Hypothalamus (tissue), 51 donors: ENCODE measurements around the gene IREB2.
"Not testable (repeated sequence)": the region's sequence is repeated elsewhere in the genome, so short reads cannot be mapped to it uniquely, and the experiment has no call there.

ENCODE experiments used
- DNase-seq, 51 donors: peaks; one replicate each; lab custom pipeline; 2025; lab: John Stamatoyannopoulos, UW

Gene IREB2, protein sequence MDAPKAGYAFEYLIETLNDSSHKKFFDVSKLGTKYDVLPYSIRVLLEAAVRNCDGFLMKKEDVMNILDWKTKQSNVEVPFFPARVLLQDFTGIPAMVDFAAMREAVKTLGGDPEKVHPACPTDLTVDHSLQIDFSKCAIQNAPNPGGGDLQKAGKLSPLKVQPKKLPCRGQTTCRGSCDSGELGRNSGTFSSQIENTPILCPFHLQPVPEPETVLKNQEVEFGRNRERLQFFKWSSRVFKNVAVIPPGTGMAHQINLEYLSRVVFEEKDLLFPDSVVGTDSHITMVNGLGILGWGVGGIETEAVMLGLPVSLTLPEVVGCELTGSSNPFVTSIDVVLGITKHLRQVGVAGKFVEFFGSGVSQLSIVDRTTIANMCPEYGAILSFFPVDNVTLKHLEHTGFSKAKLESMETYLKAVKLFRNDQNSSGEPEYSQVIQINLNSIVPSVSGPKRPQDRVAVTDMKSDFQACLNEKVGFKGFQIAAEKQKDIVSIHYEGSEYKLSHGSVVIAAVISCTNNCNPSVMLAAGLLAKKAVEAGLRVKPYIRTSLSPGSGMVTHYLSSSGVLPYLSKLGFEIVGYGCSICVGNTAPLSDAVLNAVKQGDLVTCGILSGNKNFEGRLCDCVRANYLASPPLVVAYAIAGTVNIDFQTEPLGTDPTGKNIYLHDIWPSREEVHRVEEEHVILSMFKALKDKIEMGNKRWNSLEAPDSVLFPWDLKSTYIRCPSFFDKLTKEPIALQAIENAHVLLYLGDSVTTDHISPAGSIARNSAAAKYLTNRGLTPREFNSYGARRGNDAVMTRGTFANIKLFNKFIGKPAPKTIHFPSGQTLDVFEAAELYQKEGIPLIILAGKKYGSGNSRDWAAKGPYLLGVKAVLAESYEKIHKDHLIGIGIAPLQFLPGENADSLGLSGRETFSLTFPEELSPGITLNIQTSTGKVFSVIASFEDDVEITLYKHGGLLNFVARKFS

DNA sequence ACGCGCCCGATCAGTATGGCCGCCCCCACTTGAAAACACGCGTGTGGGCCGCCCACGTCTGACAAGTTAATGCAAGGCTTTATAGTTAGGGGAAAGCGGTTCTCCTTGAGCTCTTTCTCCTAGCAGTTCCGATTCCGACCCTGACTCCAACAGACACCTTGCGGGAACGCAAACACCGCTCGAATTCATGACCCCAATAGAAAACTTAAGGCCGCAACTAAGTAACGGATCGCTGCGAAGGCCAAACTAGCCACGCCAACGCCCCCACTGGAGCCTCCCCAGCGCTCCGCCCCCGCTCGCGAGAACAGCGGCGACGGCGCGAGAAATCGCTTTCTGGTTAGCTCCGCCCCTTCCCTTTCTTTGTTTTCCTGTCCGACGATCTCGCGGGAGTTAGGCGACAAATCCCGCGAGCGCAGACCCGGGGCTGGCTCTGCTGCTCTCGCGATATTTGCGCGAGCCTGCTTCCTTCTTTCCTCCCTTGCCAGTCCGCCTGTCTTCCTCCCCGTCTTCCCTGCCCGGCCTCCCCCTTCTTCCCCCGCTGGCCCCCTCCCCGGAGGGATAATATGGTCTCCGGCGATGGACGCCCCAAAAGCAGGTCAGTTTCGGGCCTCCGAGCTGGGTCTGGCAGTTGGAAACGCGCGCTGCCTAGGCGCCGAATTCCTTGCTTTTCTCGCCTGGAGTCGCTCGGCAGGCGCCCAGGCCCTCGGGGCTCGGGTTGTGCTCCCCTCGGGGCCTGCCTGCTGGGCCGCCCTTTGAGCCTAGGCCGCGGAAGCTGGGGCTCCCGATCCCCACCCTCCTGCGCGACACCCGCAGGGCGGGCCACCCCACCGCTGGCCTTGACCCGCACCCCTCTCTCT is at the start of gene IREB2:
Gene IREB2 (plus strand): TSS at position 455 of the 857 bp plus-strand sequence. CDS start 122 bp downstream, at position 577.
- peak; percentile 64 to 99 (median 96) for DNase-seq

DNA sequence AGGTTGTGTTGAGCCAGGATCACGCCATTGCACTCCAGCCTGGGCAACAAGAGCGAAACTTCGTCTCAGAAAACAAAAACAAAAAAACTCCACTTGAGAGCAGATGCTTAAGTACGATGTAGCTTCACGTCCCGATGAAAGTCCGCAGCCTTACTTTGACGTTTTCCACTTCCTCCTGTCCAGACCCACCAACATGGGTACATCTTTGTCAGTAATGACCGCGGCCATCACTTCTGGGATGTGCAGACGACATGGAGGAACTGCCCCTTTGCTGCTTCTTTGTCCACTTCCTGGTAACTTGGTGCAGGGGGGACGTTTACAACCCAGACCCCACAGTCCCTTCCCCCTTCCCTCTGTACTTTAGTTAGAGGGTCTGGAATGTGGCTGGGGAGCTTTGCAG is 49.2 kb upstream of the IREB2 start:
- no peak for DNase-seq

DNA sequence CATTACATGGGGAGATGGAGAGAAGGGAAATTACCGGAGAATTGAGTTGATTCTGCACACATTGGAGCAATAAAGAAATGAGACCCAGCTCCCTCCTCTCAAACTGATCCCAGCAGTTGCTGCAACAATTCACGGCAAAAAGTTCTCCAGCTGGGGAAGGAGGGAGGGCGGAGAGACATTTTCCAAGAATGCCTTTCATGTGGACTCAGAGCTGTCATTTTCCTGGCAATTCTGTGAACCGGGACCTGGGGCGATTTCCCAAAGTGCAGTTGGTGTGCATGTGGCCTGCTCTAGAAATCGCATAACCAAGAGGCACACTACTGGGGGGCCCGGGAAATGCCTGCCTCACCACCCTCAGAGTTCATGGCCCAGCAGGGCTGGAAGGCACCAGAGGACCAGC is 48.7 kb upstream of the IREB2 start:
- DNase-seq: no peak

DNA sequence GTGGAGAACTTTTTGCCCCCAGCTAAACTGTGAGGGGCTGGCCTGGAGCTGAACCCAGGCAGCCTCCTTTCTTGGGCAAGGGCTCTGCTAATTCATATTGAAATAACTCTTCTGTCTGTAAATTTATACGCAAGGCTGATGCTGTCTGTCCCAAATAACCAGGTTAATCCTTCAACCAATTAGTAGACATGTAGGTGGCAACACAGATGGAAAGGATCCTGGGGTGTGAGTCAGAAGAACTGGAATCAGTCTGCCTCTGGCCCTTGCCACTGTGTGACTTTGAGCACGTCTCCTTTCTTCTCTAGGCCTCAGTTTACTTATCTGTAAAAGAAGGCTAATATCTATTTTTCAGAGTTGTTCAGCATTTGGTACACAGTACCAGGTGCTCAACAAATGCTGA is 48.3 kb upstream of the IREB2 start:
- no peak for DNase-seq

DNA sequence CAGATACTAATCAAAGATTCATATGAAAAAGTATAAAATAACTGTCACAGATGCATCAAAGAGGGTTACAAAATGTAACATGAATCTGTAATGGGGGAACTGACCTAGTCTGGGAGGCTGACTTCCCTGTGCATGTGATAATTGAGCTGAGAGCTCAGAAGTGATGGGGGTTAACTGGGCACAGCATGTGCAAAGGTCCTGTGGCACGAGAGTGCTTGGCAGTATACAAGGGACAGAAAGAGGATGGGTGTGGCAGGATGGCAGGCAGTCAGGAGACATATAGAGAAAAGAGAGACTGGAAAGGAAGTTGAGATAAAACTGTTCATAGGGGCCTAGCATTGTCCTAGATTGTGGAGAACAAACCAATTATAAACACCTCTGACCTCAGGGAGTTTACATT is 47.8 kb upstream of the IREB2 start:
- no peak for DNase-seq

DNA sequence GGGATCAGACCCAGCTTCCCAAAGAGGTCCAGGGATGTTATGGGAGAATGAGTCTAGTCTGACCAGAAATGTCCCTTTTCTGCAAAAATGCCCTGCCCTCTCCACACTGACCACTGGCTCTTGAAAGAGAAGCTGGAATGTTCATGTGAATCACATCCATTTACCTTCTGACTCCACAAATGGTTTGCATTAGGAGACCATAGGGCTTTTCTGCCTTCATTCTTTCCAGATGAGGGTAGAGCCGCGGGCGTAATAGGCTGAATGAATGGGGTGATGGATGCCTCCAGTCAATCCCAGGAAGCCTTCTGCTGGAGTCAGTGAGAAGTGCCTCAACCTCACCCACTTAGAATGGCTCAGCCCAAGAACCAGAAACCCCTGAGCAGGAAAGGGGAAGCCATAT is 47.2 kb upstream of the IREB2 start:
- no peak for DNase-seq

DNA sequence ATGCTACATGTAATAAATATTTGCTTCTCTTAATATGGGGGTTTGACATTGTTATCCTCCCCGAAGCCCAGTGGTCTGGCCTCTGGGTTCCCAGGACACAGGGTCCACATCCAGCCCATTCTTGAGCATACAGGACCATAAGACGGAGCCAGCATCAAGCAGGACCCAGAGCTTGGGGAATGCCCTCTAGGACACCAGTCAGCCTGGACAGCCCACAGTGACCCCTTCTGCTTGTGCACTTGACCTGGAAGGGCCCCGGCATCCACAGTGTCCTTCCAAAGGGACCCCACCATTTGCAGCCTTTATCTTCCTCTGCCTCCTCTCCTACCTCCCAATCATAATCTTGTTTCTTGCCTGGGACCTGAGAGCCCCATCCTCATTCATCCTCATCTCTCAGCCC is 46.2 kb upstream of the IREB2 start:
- no peak for DNase-seq

DNA sequence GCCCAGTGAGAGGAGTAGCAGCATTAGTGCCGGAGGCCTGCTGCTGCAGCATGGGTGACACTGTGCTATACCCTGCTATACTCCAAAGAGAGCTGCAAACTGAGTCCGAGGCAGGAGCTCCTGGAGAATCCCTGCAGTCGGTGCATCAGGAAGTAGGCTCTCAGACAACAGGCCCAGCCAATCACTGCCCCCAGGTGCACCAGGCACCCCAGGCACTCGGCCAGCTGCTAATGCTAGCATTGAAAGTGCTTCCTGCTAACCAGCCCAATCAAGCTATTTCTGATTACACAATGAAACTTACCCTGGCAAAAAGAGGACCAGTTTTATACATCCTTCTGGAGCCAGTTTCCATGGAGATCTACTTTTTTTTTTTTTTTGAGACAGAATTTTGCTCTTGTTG is 45.6 kb upstream of the IREB2 start:
- peak in 9 of 51 donors; percentile 6 to 48 (median 22) for DNase-seq

DNA sequence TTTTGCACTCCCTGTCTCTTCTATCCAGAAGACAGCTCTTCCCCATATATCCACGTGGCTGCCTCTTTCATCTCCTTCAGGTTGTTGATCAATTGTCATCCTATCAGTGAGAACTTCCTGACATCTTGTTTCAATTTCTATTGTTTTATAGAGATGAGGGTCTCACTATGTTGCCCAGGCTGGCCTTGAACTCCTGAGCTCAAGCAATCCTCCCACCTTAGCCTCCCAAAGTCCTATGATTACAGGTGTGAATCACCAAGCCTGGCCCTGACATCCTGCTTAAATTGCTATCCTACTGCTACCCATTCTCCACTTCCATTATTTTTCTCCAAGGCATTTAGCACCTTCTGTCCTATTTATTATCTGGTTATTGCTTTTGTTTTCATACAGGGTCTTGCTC is 44.9 kb upstream of the IREB2 start:
- DNase-seq: no peak

DNA sequence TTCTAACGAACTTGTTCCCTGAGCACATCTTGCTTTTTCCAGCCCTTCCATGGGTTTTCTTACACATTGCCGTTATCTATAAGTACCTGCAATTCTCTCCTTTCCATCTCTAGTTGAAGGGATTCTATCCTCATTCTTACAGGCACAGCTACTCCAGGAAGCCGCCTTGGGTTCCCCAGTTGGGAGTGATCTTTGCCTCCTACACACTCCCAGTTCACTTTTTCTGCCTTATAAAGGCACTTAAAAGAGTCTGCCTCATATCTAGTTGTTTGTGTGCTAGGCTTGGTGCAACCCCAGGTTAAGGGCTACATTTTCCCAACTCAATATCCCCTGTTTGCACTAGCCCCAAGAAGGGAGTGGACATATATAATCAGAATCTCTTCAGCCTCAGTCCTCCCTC is 44.0 kb upstream of the IREB2 start:
- DNase-seq: no peak

DNA sequence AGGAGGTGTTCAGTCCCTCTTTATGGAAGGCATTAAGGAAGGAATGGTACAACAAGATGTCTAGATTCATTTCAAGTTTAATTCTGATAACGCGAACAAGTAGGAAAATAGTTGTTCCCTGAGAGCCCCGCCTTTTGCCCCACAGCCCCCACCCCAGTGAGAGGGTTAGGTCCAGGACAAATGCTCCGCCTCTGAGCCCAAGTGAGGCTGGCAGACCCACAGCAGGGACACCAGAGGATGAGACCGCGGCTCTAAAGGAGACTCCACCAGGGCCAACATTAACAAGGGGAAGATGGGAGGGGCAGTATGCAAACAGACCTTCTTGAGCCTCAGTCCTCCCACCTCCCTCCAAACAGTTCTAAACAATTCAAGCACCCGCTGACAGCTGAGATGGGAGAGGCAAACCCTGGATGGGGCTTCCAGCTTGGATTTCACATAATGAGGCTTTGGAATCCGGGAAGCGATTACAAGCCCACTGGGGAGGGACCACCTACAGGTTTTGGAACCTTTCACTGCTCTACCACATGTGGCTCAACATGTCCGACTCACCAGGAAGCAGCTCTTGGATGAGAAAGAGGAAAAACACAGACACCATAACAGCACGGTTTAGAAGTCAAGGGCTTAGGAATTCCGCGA is 42.9 kb upstream of the IREB2 start:
- DNase-seq: no peak

DNA sequence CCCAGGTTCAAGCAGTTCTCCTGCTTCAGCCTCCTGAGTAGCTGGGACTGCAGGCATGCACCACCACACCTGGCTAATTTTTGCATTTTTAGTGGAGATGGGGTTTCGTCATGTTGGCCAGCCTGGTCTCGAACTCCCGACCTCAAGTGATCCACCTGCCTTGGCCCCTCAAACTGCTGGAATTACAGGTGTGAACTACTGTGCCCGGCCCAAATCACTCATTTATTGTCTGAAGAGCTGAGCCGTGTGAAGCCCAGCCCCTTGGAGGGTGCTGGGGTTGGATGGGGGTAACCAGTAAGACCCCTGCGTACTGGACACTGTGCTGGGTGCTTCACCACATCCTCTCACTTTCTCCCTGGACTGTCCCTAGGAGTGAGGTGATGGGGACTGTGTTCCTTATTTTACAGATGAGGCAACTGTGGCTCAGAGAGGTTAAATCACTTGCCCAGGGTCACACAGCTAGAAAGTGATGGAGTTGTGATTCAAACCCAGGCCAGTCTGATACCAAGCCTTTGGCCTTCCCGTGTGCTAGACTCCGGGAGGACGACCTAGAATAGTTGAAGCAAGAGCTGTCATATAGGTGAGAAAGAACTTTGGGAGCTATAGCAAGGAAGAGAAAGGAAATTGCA is 41.7 kb upstream of the IREB2 start:
- no peak for DNase-seq

DNA sequence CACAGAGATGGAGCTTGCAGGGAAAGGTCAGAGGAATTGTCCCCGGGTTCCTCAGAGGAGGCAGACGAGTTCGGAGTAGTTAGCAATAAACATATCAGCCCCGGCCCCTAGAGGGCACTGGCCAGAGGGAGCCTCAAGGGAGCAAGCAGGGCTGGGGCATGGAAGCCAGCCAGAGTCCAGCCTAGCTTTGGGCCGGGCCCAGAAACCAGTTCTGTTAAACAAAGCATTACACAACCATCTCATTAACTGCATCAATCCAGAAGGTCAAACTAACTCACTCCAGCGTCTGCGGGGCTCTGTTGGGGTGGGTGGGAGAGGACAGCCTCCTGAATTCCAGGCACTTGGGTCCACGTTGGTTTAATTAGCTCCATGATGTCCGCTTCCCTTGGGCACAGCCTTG is 41.0 kb upstream of the IREB2 start:
- peak in 24 of 51 donors; percentile 4 to 62 (median 26) for DNase-seq

DNA sequence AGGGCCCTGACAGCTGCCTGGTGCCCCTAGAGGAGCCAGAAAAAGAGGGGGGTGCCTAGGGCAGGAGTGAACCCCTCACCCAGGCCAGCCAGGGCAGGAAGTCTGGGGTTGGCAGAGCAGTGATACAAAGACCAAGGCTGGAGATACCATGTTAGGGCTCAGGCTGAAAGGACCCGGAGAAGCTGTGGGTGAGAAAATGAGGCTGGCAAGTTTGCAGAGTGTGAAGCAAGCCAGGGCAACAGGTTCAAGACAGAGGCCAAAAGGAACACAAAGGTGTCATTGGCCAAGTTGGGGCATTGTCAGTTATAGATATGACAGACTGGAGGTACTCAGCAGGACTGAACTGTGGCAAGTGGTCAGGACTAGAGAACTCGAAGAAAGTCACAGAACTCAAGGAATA is 40.6 kb upstream of the IREB2 start:
- DNase-seq: no peak

DNA sequence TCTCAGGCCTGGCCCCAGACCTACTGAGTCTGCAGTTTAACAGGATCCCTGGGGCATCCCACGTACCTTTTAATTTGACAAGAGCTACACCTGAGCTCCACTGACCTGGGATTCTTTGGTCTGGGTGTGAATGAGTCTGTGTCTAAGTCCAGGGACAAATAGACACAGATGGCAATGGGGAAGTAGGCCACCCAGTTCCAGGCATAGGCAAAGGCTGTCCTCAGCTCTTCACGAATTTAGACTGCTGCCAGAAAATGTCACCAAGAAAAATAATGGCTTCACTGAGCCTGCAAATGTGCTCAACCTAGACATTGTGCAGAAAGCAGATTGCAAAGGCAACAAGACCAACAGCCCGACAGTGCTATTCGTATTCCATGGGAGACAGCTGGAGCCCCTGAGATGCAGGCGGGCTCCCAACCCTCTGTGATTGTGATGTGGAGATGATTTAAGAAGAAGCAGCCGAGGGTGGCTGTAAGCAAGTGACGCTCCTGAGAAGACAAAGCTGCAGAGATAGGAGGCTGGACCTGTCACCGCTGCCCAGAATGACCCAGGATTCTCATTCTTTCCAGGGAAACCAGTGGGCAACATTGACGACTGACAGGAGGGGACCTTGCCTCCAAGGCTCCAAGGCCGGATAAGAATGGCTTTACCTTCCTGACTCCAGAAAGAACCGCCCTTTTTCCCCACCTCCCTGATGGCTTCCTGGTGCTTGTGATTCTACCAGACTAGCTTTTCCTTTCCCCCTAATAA is 39.8 kb upstream of the IREB2 start:
- no peak for DNase-seq

DNA sequence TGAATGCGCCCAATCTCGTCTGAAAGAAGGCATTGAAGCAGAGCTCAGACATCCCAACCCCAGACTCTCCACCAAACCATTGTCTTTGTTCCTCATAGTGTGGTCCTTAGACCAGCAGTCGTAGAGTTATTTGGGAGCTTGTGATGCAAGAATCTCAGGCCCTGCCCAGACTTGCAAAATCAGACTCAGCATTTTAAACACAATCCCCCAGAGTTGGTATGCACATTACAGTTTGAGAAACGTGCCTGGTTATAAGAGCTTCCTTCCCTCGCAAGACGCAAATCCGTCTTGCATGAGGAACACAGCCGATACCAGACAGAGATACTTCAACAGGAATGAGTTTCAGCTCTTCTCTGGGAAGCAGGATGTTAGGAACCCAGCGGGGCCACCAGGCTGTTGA is 38.9 kb upstream of the IREB2 start:
- DNase-seq: no peak

DNA sequence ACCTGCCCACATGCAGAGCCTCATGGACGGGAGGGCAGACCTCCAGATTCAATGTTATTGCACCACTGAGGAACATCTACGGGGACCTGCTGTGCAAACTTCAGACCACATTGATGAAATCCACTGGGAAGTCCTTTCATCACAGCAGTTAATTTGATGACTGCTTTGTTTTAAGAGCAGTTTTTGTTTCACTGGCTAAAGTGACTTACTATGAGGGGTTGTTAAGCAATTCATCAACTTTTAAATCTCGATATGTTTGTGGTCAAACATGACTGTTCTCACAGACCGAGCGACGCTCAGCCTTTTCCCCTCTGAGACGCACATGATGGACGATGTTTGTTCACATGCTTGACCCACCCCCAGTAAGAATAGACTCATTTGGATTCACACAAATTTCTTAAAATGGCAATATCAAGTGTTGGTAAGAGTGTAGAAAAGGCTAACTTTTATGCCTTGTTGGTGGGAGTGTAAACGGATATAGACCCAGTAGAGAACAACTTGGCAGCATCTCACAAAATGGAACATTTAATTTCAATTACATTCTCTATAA is 35.9 kb upstream of the IREB2 start:
- no peak for DNase-seq

DNA sequence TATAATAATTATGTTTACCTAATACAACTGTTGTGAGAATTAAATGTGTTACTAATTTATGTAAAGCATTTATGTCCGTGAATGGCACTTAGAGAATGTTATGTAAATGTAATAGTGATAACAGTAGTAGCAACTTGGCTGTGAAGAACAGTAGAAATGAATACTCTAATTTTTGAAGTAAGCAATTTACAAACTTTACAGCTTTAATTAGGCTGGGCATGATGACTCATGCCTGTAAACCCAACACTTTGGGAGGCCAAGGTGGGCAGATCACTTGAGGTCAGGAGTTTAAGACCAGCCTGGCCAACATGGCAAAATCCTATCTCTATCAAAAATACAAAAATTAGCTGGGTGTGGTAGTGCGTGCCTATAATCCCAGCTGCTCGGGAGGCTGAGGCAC is 33.9 kb upstream of the IREB2 start:
- DNase-seq: no peak

DNA sequence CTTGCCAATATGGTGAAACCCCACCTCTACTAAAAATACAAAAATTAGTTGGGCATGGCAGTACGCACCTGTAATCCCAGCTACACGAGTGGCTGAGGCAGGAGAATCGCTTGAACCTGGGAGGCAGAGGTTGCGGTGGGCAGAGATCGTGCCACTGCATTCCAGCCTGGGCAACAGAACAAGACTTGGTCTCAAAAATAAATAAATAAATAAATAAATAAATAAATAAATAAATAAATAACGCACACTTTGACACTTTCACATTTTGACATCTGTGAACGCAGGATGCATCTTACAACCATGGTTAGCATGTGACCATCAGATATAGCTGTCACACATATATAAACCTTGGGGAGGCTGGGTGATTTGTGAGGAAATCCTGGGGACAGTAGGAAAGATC is 33.2 kb upstream of the IREB2 start:
- DNase-seq: not testable (repeated sequence)
